Tongue (tissue), 2 donors: Measurements from ENCODE around the gene NPB. TPM values are rescaled to one million over a fixed set of nuclear protein-coding genes. Genes with fewer than 3 reads are reported as not detected.

Source experiments
- DNase-seq: peaks from one replicate; pipeline ENCODE4 v3.0.0-alpha.2; 2015
- total RNA-seq: library from RNA; depleted of rRNA; stranded (reverse); fragments of >200 nt; gene quantifications from one replicate; pipeline ENCODE4 v1.2.3, GENCODE V29; 2014

The NPB gene
- total RNA-seq, 1 donor from 2014 or later: 1.0 TPM

DNA sequence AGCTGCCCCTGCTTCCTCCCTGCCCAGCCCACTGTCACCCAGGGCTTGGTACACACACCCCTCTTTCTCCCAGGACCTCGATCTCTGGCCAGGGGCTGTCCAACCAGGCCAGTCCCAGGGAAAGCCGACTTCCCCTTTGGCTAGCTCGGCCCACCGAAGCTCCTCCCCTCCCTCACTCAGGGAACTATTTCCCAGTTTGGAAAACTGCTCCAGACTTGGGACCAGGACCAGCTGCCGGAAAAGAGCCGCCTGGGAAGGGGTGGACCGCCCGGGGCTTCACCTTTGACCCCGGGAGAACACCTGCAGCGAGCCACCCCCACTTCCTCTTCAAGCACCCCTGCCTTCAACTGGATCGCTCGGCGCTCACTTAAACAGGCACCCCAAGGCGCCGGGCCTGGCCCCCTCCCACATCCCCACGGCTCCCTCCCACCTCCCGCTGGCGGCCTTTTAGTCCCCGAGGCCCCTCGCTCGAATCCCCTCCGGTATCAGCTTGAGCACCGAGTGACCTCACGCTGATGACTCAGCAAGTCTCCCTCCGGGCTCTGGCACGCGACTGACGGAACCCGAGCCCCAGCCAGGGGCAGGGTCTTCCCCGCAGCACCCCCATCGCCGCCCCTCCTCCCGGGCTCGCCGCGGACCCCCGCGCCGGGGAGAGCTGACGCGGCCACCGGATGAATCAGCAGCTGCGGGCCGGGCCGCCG is 24.6 kb downstream of the NPB start:
- peak; percentile 60 for DNase-seq

DNA sequence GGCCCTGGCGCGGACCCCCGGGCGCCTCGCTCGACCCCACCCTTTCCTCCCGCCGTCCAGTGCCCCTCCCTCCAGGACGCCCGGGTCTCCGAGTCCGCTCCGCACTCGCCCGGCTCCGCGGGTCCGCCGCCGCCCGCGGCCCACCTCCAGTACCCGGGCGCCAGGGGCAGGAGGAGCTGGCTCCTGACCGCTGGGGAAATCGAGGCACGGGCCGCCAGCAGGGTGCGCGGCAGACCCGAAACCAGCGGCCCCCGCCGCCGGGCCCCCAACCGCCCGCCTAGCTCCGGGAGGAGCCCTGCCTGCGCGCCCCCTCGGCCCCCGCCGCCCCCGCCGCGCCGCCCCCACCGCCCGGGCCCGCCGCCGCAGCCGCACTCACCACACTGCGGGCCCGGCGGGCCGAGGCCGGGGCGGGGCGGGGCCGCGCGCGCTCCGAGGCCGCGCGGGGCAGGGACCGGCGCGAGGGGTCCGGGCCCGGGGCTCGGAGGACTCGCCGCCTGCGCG is 25.2 kb downstream of the NPB start:
- DNase-seq: no peak

GRCh38 chr17:81927653-81928543 is 25.9 kb downstream of the NPB start, which contains the start of gene MAFG:
Gene MAFG, minus strand, starts transcription at chr17:81927735. Its CDS starts 4,550 bp downstream, at chr17:81923185.
- DNase-seq: peak; percentile 99

- DNase-seq: no peak
Measured at GRCh38 chr17:81928544-81929252, 26.7 kb downstream of the NPB start.

DNA sequence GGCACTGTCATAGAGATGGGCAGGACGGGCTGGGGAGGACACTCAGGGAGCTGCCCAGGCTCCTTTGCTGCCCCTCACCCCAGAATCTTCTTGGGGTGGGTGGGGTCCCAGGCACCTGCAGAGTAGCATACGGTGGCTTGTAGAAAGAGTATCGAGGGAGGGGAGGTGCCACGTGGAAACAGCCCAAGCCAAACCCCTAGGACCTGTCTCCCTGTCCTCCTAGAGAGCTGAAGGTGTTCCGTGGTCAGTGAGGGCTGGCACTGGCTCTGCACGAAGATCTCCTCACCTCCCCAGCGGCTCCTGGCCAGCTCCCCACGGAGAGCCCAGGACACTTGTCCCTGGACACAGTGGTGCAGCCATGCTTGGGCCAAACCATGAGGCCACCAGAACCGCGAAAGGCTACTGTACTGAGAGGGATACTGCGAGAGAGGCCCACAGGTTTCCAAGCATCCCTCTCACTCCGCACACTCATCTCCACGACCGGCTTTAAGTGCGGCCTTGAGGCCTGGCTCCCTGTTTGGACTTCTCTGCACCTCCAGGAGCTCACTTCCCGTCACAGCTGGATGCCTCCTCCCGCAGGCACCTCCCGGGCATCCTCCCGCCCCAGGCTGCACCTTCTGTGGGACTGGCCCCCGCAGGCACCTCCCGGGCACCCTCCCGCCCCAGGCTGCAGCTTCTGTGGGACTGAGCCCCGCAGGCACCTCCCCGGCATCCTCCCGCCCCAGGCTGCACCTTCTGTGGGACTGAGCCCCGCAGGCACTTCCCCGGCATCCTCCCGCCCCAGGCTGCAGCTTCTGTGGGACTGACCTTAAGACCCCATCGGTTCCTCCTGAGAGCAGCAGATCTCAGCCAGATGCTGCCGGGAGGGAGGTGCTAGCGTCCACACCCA is 27.5 kb downstream of the NPB start:
- no peak for DNase-seq

DNA sequence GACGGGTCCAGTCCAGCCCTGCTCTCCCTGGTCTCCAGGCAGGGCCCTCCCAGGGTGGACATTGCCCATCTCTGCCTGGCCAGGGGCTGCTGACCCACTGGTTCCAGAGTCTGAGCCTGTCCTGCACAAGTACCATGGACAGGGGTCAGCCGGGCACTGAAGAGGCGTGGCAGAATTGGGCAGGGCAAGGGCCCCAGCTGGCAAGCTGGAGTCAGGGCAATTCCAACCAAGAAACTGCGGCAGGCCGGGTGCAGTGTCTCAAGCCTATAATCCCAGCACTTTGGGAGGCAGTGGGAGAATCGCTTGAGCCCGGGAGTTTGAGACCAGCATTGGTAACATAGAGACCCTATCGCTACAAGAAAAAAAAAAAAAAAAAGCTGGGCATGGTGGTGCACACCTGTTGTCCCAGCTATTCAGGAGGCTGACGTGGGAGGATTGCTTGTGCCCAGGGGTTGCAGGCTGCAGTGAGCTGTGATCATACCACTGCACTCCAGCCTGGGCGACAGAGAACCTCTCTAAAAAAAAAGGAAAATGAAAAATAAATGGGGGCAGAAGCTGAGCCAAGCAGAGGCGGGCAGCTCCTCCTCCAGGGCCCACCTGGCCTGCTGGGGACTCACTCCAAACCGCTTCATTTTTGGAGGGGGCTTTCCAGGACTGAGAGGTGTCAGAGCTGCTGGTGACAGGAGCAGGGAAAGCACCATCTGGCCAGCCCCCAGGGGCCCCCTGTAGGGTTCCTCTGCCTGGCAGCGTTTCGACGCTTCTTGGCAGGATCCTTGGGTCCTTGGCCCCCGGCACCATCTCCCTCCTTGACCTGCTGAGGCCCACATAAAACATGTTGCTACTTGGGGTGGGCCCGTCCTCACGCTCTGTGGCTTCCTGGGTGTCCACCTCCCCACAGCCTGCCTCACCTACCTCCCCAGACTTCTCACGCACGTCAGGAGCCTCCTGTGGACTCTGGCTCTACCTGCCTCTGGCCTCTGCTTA is 28.4 kb downstream of the NPB start:
- DNase-seq: no peak

DNA sequence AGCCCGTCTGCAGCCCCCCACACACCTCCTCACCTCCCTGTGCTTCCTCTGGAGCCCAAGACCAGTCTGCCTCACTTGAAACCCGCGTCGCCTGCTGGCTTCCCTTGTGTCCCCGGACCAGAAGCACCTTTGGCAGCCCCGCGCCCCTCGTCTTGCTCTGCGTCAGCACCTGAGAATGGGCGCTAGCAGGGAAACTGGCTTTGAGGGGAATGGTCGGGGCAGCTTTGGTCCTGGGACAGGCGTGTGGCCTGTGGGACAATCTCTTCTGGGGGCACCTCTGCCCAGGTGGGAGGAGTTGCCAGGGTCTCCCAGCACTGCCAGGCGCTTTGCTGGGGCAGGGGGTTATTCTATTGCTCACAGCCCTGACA is 29.1 kb downstream of the NPB start:
- DNase-seq: no peak

DNA sequence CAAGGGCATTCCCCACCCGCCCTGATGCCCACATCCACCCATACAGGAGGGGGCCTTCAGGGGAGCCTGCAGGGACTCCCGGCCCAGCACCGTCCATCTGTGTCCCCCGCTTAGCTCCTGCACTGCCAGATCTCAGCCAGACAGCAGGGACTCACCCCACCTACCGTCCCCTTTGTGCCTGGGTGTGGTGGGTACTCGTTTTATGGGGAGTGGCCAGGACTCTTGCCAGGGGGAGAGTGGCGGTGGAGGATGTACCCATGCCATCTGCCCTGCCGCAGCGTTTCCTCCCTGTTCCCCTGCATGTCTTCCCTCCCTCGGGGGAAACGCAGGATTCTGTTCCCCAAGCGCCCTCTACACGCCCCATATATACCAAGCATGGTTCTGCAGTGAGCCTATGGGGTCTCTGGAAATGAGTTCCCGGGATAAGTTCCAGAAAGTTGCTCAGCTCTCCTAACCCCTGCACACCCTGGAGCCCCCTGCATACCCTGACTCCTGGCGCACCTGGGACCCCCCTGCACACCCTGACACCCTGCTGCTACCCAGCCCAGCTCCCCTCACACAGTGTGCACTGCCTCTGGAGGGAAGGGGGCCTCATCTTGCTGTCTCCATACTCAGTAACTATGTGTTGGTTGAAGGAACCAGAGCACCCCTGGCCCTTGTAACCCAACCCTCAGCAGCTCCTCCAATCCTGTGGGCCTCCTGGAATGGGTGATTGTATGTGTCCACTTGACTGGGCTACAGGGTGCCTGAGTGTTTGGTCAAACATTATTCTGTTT is 29.7 kb downstream of the NPB start:
- no peak for DNase-seq

DNA sequence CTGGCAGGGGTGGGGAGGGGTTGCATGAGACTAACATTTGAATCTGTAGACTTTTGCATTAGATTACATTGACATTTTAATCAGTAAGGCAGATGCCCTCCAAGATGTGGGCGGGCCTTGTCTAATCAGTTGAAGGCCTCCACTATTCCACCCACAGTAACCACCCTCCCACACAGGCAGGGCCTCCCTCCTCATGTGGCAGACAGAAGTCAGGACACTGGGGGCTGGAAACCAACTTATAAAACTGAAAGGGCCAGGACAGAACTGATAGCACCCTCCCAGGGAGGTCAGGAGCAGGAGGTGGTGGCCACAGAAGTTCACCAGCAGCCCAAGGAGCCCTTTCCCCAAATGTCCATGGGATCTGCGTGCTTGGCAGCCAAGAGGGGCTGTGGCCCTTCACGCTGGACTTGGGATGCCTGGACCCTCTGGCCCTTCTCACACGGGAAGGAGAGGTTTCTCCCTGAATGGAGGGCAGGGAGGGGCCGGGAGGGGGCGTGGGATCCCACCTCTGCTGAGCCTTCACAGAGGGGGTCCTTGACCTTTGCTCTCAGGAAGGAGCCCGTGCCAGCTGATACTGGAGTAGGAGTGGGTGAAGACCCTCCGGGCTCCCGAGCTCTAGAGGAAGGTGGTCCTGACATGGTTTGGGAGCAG is 30.4 kb downstream of the NPB start:
- no peak for DNase-seq

GRCh38 chr17:81933178-81933699 is 31.2 kb downstream of the NPB start:
- DNase-seq: no peak

DNA sequence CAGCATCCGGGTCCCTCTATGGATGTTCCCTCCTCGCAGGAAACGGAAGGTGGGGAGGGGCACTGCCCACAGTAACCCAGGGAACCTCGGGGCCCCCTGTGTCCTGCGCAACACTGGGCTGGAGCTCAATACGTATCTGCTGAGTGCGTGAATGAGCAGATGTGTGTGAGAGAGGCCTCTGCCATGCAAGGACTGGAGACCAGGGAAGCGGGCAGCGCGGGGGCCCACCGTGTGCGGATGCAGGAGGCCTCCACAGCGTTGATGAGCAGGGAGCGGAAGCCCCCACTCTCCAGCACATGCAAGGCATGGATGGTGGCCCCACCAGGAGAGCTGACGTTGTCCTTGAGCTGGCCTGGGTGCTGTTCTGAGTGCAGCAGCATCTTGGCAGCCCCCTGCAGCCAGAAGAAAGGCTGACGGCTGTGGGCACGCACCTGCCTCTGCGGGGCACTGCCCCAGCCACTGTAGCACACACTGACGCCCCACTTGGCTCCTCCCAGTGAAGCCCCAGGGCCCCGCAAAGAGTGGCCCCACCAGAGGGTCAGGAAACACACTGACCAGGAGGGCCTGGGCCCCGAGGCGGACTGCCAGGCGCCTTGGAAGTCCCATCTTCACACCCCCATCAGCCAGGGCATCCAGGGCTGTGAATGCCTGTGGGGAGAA is 32.2 kb downstream of the NPB start:
- no peak for DNase-seq

DNA sequence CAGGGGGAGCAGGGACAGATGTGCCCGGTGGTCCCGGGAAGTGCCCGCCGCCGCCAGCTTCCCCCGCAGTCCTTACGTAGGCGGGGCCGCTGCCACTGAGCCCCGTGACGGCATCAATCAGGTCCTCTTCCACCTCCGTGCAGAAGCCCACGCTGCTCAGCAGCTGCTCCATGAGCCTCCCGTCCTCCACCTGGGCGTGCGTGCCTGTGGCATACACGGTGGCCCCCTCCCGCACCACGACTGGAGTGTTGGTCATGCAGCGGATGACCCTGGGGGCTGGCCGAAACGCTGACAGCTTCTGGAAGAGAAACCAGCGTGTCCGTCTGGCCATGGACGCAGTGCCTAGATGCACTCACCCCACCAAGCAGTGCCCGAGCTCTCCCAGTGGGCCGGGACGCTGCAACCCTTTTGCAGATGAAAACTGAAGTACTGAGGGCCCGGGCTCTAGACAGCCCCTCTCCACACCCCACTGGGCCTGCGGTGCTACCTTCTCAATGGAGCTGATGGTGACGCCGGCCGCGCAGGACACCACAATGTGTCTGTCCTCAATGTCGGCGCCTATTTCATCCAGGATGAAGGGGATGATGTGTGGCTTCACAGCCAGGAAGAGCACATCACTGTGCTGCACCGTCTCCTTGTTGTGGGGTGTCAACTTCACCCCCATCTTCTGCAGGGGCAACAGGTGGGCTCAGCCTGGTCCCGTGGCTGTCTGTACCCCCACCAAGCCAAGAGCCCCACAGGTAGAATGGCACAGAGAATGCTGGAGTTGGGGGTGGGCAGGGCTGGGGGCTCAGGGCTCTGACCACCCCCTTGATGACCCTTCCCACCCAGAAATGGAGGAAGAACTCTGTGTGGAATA is 33.0 kb downstream of the NPB start:
- DNase-seq: no peak

DNA sequence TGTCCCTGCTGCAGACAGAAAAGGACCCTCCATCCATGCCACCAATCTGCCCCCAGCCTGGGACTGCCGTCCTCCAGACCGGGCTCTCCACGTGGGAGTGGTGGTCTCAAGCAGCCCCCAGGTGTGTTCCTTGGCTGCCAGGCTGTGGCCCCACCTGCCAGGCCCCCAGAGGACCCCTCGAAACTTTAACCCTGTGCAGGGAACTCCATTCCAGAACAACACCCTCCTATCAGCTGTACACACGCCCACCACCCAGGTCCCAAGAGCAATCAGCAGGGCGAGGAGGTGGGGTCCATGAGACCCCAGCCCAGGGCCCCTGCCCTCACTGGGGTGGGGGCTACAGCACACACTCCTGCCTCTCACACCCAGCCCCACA is 33.7 kb downstream of the NPB start:
- DNase-seq: no peak

- DNase-seq: no peak
Measured at GRCh38 chr17:81939218-81939617, 37.2 kb downstream of the NPB start.

DNA sequence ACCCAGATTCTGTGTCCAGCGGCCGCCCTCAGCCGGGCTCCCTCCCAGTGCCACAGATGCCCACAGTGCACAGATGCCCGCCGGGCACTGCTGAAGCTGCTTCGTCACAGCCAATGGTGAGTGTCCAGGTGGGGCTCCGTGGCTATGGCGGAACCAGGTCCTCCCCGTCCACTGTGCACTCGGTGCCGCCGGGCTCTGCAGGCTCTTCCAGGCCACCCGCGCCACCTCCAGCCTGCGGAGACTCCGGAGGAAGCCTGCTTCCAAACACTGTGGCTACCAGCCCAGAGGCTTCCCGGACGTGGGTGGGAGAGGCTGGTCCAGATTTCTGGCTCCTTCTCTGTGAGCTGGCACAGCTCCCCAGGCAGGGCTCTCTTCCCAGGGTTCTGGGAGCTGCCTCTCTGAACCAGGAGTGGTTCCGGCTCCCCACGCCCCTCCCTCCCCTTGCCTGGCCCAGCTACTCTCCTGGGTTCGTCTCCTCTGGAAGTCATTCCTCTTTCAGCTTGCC is 37.9 kb downstream of the NPB start:
- DNase-seq: no peak

GRCh38 chr17:81940538-81941483 is 38.8 kb downstream of the NPB start:
- no peak for DNase-seq
